ENCODE results near the gene DNAJC15. TPM values are rescaled to one million over a fixed set of nuclear protein-coding genes. Genes with fewer than 3 reads are reported as not detected.

The DNAJC15 gene
- total and polyA plus RNA-seq, 2 of the 4 experiments (the other 2 are of a cell fraction) = 7.0 to 22.0 TPM

- H3K9me1 ChIP-seq (ENCODE audit: insufficient read depth, low read length) = peaks cover 2% of the 10 kb centered on the region; the same call in 1 of the 2 replicates
- intact Hi-C loops (cut with micrococcal nuclease) (no loop called here), in situ Hi-C loops (cut with MboI; ENCODE audit: low sequenced_read_pairs) (no loop called here), dilution Hi-C loops (cut with HindIII; ENCODE audit: low sequenced_read_pairs, unreplicated experiment) (no loop called here)
- H3K36me3 ChIP-seq (ENCODE audit: control insufficient read depth, insufficient read depth, low read length) = no peaks in the 10 kb centered on the region
- no peak overlapping the region for H2BK20ac ChIP-seq (ENCODE audit: low read depth, low read length)
- TF ChIP-seq RAD21 (IDR thresholded peaks at IDR 0.05; ENCODE audit: low read length) = no peak
- TF ChIP-seq MXI1 (IDR thresholded peaks at IDR 0.05; ENCODE audit: borderline replicate concordance, low read depth, low read length) = no peak
- TF ChIP-seq SMC3 (IDR thresholded peaks at IDR 0.05; ENCODE audit: low read depth, low read length) = no peak
- no peak for TF ChIP-seq MAFK (IDR thresholded peaks at IDR 0.05; ENCODE audit: low read depth, low read length)
- no peak for TF ChIP-seq ELK1 (IDR thresholded peaks at IDR 0.05; ENCODE audit: borderline replicate concordance, low read depth, low read length)
- no peak for TF ChIP-seq CHD1 (IDR thresholded peaks at IDR 0.05; ENCODE audit: low read depth, low read length)
- TF ChIP-seq RFX5 (IDR thresholded peaks at IDR 0.05; ENCODE audit: low read depth, low read length) = no peak
- TF ChIP-seq NFE2L2 (IDR thresholded peaks at IDR 0.05; ENCODE audit: low read depth, low read length) = no peak
- no peak for TF ChIP-seq MAZ (IDR thresholded peaks at IDR 0.05; ENCODE audit: borderline replicate concordance, low read depth, low read length)
- no peak for TF ChIP-seq BHLHE40 (IDR thresholded peaks at IDR 0.05; ENCODE audit: low read depth, low read length)
- TF ChIP-seq FOS (IDR thresholded peaks at IDR 0.05; ENCODE audit: low read depth, low read length) = no peak
- no peak for TF ChIP-seq POLR2A (IDR thresholded peaks at IDR 0.05; ENCODE audit: low read depth, low read length)
- TF ChIP-seq, protein P1, sequence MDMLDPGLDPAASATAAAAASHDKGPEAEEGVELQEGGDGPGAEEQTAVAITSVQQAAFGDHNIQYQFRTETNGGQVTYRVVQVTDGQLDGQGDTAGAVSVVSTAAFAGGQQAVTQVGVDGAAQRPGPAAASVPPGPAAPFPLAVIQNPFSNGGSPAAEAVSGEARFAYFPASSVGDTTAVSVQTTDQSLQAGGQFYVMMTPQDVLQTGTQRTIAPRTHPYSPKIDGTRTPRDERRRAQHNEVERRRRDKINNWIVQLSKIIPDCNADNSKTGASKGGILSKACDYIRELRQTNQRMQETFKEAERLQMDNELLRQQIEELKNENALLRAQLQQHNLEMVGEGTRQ (IDR thresholded peaks at IDR 0.05; ENCODE audit: low read depth, low read length) = no peak
- TF ChIP-seq CTCF (conservative IDR thresholded peaks at IDR 0.05; ENCODE audit: low read depth, low read length) = no peak
- POLR2A ChIA-PET (ENCODE audit: unreplicated experiment) = no interaction called here
- H4K5ac ChIP-seq (ENCODE audit: low read depth, low read length) = no peak overlapping the region
- H3K4me1 ChIP-seq (ENCODE audit: control insufficient read depth, insufficient read depth, low read length) = peaks cover 4% of the 10 kb centered on the region
- H4K8ac ChIP-seq (ENCODE audit: low read depth in 2 of 2, low read length in 2 of 2) = peak overlapping the region in 1 of 2 experiments; percentile 26; a peak in 1 of 4 replicates
- no peak overlapping the region for H4K91ac ChIP-seq (ENCODE audit: insufficient read depth, low read depth, low read length)
- DNase-seq (no peak), ATAC-seq (ENCODE audit: low read depth) (no peak)
- H3K4me2 ChIP-seq (ENCODE audit: low read depth, low read length) = no peak overlapping the region
- no peak overlapping the region for H3K56ac ChIP-seq (ENCODE audit: extremely low read depth, insufficient read depth, low read length)
- no peak overlapping the region for H3K18ac ChIP-seq (ENCODE audit: low read depth, low read length)
- H4K20me1 ChIP-seq (ENCODE audit: insufficient read depth, low read length) = no peaks in the 10 kb centered on the region
- no peak overlapping the region for H3K14ac ChIP-seq (replicated peaks; ENCODE audit: low read depth, low read length)
- H2BK5ac ChIP-seq (ENCODE audit: low read depth, low read length, poor library complexity, severe bottlenecking) = no peak overlapping the region
- no peak overlapping the region for H2AFZ ChIP-seq (replicated peaks; ENCODE audit: low read length, poor library complexity)
- H3K4me3 ChIP-seq (ENCODE audit: insufficient read depth, low read depth, low read length) = no peak overlapping the region
- no peak overlapping the region for H2BK120ac ChIP-seq (ENCODE audit: low read depth, low read length)
- no peak overlapping the region for H3K4ac ChIP-seq (ENCODE audit: low read depth, low read length)
- peaks cover 20 to 29% of the 10 kb centered on the region in 2 experiments for H3K79me1 ChIP-seq (ENCODE audit: low read depth in 1 of 2, low read length in 2 of 2)
- BruUV-seq (replicated peaks) = no TSS peak
- no peak overlapping the region for H2AK9ac ChIP-seq (replicated peaks; ENCODE audit: low read depth, low read length, poor library complexity)
- WGBS, 2 experiments (ENCODE audit: extremely low coverage in 2 of 2, insufficient read length in 1 of 2) = no CpG with 5 or more reads among the region's 4 CpGs
- no peak overlapping the region for H3K23ac ChIP-seq (ENCODE audit: low read depth, low read length)
- H2AK5ac ChIP-seq (ENCODE audit: low read depth, low read length) = no peak overlapping the region
- no peak overlapping the region for H3K27ac ChIP-seq (ENCODE audit: insufficient read depth, low read length)
- no peaks in the 10 kb centered on the region for H3K9me3 ChIP-seq (ENCODE audit: control insufficient read depth, insufficient read depth, low read length)
- H3K9ac ChIP-seq (ENCODE audit: low read depth, low read length) = no peak overlapping the region
- H2BK15ac ChIP-seq (ENCODE audit: low read depth, low read length) = no peak overlapping the region
- no peaks in the 10 kb centered on the region for H3K27me3 ChIP-seq (ENCODE audit: control insufficient read depth, insufficient read depth, low read length)
- CTCF ChIA-PET = no interaction called here
Measured at GRCh38 chr13:43077906-43078305, 54.5 kb downstream of the DNAJC15 start.
